Gastroesophageal sphincter (tissue), 3 donors: ENCODE measurements around the gene DPYD.

Experiments
- CTCF ChIP-seq, 4 experiments: fragments of 200-600 bp in 2 of 4; fragments of 450-650 bp in 2 of 4; sonication (generic) in 1 of 4; IDR thresholded peaks; one replicate each; pipeline ENCODE4 v1.5.1; 2017 to 2019; ENCODE audit warnings: antibody characterized with exemption in 4 of 4, mild to moderate bottlenecking in 2 of 4, moderate library complexity in 2 of 4
- POLR2A ChIP-seq, 2 donors: fragments of 450-650 bp; IDR thresholded peaks; one replicate each; pipeline ENCODE4 v1.6.1; 2017; ENCODE audit warnings: antibody characterized with exemption in 2 of 2, mild to moderate bottlenecking in 2 of 2, moderate library complexity in 1 of 2

- no peak for TF ChIP-seq POLR2A (IDR thresholded peaks at IDR 0.05)
- no peak for TF ChIP-seq CTCF (IDR thresholded peaks at IDR 0.05)
Measured at GRCh38 chr1:97506368-97506767, 414.5 kb downstream of the DPYD start.
